CD4-positive, alpha-beta T cell (primary cell): Measurements from ENCODE around the gene C1orf94. TPM values are rescaled to one million over a fixed set of nuclear protein-coding genes. Genes with fewer than 3 reads are reported as not detected.

Experiments used
- ATAC-seq: fragments of 200-7000 bp; cut with Tn5 transposase; one replicate; pipeline ENCODE4 v1.10.0; 2022; ENCODE audit warnings: mild to moderate bottlenecking; ENCODE audit not compliant: poor library complexity
- CTCF ChIA-PET: fragments of 350-600 bp; sonication (Branson Sonifier 250); formaldehyde crosslinking; loops from one replicate; lab custom pipeline; 2021; ENCODE audit warnings: antibody characterized with exemption, inconsistent platforms; lab: Charles Lee
- POLR2A ChIA-PET: fragments of 350-600 bp; sonication (Branson Sonifier 250); formaldehyde crosslinking; loops from one replicate; lab custom pipeline; 2021; ENCODE audit warnings: antibody characterized with exemption, inconsistent platforms; lab: Charles Lee
- DNase-seq, 14 experiments: peaks; one replicate each; pipeline ENCODE4 v3.0.0-alpha.2; 2013 to 2020; ENCODE audit warnings: mixed read lengths in 2 of 14
- H3K27ac ChIP-seq, 2 donors: one replicate each; pipeline versions ENCODE4 v1.5.1 to v1.7.0; 2013; ENCODE audit warnings: low read length in 2 of 2, low read depth in 1 of 2, mild to moderate bottlenecking in 1 of 2
- H3K27me3 ChIP-seq, 2 experiments: 1 replicate in 1 of 2; 2 replicates in 1 of 2; pipeline versions ENCODE4 v1.6.1 to v1.7.0; 2013; ENCODE audit warnings: low read length in 2 of 2, control low read depth in 1 of 2, mild to moderate bottlenecking in 1 of 2, moderate library complexity in 1 of 2; ENCODE audit not compliant: insufficient read depth in 2 of 2, control insufficient read depth in 1 of 2
- H3K36me3 ChIP-seq: one replicate; pipeline ENCODE4 v1.6.1; 2013; ENCODE audit warnings: low read length, control low read depth; ENCODE audit not compliant: insufficient read depth
- H3K4me1 ChIP-seq: one replicate; pipeline ENCODE4 v1.6.1; 2013; ENCODE audit warnings: low read length, control low read depth; ENCODE audit not compliant: insufficient read depth
- H3K4me3 ChIP-seq: one replicate; pipeline ENCODE4 v1.5.1; 2013; ENCODE audit warnings: mild to moderate bottlenecking, low read length, moderate library complexity
- H3K9me3 ChIP-seq, 2 experiments: 1 replicate in 1 of 2; 2 replicates in 1 of 2; pipeline versions ENCODE4 v1.6.1 to v1.7.0; 2013; ENCODE audit warnings: low read length in 2 of 2, mild to moderate bottlenecking in 2 of 2, control low read depth in 1 of 2, moderate library complexity in 1 of 2; ENCODE audit not compliant: control insufficient read depth in 1 of 2, insufficient read depth in 1 of 2
- H3K27ac Mint-ChIP-seq: one replicate; pipeline ENCODE4 v1.8.0; 2020; ENCODE audit warnings: mixed read lengths
- H3K27me3 Mint-ChIP-seq: one replicate; pipeline ENCODE4 v1.8.0; 2021; ENCODE audit warnings: mixed read lengths
- H3K36me3 Mint-ChIP-seq: one replicate; pipeline ENCODE4 v1.8.0; 2021; ENCODE audit warnings: low read depth, mixed read lengths
- H3K4me1 Mint-ChIP-seq: one replicate; pipeline ENCODE4 v1.8.0; 2021; ENCODE audit warnings: low read depth, mixed read lengths
- H3K4me3 Mint-ChIP-seq: one replicate; pipeline ENCODE4 v1.8.0; 2020; ENCODE audit warnings: mild to moderate bottlenecking, mixed read lengths
- H3K9me3 Mint-ChIP-seq: one replicate; pipeline ENCODE4 v1.8.0; 2020; ENCODE audit warnings: mixed read lengths
- intact Hi-C, 2 experiments: fragments of 100-400 bp; cut with DNase I in 1 of 2; cut with micrococcal nuclease in 1 of 2; formaldehyde crosslinking; loops; one replicate each; pipeline versions ENCODE4 v1.15.1 to v1.9.0; 2023 to 2025; cut with DNase I, micrococcal nuclease
- total RNA-seq, 174 experiments: library from RNA in 2 of 174; stranded (reverse) in 2 of 174; gene quantifications; one replicate each; pipeline ENCODE4 v1.2.3 and lab custom pipeline; 2021 to 2026
- TF ChIP-seq, protein P1 (sequence below): fragments of 200-600 bp; IDR thresholded peaks from one replicate; pipeline ENCODE4 v1.8.0; 2022; ENCODE audit warnings: antibody characterized with exemption, mild to moderate bottlenecking

The C1orf94 gene
- total RNA-seq, 2 experiments from 2014 or later: not detected

DNA sequence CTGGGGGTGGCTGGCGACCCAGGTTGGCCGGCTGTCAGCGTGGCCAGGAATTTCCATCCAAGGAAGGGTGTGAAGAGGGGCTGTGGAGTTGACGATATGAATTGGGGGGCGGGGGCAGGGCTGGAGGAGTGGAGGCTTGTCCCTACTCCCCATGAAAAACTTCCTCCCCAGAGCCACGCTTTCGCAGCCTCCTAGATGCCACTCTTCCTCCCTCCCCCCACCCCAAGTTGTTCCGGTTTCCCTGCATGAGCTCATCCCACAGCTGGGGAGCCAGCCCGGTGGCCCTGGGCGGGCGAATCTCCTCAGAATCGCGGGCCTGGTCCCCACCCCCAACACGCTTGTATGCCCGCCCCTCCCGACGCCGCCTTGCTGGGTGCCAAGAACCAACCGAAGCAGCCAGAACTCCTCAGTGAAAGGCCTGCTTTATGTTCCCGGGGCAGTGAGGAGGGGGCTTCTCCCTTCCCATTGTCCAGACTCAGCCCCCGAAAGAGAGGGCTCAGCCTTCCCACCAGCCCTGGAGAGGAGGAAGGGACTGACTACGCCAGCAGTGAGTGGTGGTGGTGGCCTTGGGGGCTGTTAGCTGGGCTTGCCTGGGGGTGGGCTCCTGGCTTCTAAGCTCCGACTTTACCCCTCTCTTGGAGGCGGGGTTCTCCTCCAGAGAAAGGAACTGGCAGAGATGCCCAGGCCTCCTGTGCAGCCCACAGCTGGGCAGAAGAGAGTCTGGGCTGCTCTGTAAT is 9.9 kb upstream of the C1orf94 start:
- Mint-ChIP-seq H3K27ac (no peak overlapping the region), H3K9me3 (no peaks in the 10 kb centered on the region), H3K27me3 (peaks cover 80% of the 10 kb centered on the region), H3K36me3 (no peaks in the 10 kb centered on the region), H3K4me1 (no peaks in the 10 kb centered on the region), H3K4me3 (no peak overlapping the region)
- Histone ChIP-seq H3K4me3 (no peak overlapping the region), H3K9me3 (peaks cover 0 to 16% of the 10 kb centered on the region in 2 experiments), H3K27ac (no peak overlapping the region), H3K4me1 (peaks cover 6% of the 10 kb centered on the region), H3K36me3 (no peaks in the 10 kb centered on the region), H3K27me3 (peaks cover 55 to 66% of the 10 kb centered on the region in 2 experiments)
- ATAC-seq (no peak), DNase-seq (no peak)
- POLR2A ChIA-PET: no interaction called here
- CTCF ChIA-PET: no interaction called here
- TF ChIP-seq, protein P1, sequence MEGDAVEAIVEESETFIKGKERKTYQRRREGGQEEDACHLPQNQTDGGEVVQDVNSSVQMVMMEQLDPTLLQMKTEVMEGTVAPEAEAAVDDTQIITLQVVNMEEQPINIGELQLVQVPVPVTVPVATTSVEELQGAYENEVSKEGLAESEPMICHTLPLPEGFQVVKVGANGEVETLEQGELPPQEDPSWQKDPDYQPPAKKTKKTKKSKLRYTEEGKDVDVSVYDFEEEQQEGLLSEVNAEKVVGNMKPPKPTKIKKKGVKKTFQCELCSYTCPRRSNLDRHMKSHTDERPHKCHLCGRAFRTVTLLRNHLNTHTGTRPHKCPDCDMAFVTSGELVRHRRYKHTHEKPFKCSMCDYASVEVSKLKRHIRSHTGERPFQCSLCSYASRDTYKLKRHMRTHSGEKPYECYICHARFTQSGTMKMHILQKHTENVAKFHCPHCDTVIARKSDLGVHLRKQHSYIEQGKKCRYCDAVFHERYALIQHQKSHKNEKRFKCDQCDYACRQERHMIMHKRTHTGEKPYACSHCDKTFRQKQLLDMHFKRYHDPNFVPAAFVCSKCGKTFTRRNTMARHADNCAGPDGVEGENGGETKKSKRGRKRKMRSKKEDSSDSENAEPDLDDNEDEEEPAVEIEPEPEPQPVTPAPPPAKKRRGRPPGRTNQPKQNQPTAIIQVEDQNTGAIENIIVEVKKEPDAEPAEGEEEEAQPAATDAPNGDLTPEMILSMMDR: no peak
- intact Hi-C loops: no loop called here

DNA sequence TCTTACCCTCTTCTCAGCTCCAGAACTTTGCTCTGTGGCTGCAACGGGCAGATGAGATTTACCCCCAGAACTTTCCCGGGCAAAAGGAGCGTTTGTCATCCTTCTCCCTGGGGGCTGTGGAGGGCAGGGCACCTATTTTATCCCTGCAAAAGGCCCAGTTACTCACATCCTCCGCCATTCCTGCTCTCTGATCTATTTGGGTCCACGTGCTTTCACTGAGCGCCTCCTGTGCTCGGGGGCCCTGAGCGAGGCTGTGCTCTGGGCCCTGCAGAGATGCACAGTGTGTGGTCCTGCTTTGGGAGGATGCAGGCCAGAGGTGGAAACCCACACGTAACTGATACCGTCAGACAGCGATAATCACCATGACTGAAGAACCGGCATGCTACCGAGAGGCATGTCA is 9.3 kb upstream of the C1orf94 start:
- Mint-ChIP-seq H3K27me3 (peaks cover 80% of the 10 kb centered on the region), H3K4me3 (no peak overlapping the region), H3K4me1 (no peaks in the 10 kb centered on the region), H3K27ac (no peak overlapping the region), H3K9me3 (no peaks in the 10 kb centered on the region), H3K36me3 (no peaks in the 10 kb centered on the region)
- TF ChIP-seq, protein P1: no peak
- Histone ChIP-seq H3K36me3 (no peaks in the 10 kb centered on the region), H3K4me3 (no peak overlapping the region), H3K9me3 (peaks cover 0 to 16% of the 10 kb centered on the region in 2 experiments), H3K4me1 (peaks cover 6% of the 10 kb centered on the region), H3K27me3 (peaks cover 53 to 66% of the 10 kb centered on the region in 2 experiments), H3K27ac (no peak overlapping the region)
- intact Hi-C loops: no loop called here
- ChIA-PET CTCF (no interaction called here), POLR2A (no interaction called here)
- DNase-seq (no peak), ATAC-seq (no peak)

DNA sequence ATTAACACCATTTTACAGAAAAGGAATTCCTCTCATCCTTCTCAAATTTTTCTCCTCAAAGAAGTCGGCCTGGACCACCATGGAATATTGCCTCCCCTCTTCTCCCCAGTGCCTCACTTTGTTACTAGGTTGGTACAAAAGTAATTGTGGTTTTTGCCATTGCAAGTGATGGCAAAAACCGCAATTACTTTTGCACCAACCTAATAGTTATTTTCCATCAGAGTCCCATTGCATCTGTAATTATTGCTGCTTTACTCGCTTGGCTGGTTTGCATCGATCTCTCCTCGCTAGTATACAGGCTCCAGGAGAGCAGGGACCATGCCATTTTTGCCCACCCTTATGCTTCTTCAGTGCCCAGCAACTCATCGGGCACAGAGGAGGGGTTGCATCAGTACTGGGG is 963 bp upstream of the C1orf94 start:
- no peaks in the 10 kb centered on the region for H3K4me1 ChIP-seq
- no peaks in the 10 kb centered on the region for H3K4me1 Mint-ChIP-seq
- H3K36me3 Mint-ChIP-seq: no peaks in the 10 kb centered on the region
- H3K36me3 ChIP-seq: no peaks in the 10 kb centered on the region
- intact Hi-C loops: no loop called here
- no peak overlapping the region for H3K27ac ChIP-seq
- DNase-seq (no peak), ATAC-seq (no peak)
- no peak overlapping the region for H3K27ac Mint-ChIP-seq
- peaks cover 26 to 49% of the 10 kb centered on the region in 2 experiments for H3K27me3 ChIP-seq
- TF ChIP-seq, protein P1: no peak
- POLR2A ChIA-PET: no interaction called here
- CTCF ChIA-PET: no interaction called here
- H3K4me3 ChIP-seq: no peak overlapping the region
- H3K27me3 Mint-ChIP-seq: peaks cover 75% of the 10 kb centered on the region
- no peaks in the 10 kb centered on the region for H3K9me3 Mint-ChIP-seq
- H3K4me3 Mint-ChIP-seq: no peak overlapping the region
- peaks cover 0 to 11% of the 10 kb centered on the region in 2 experiments for H3K9me3 ChIP-seq
